ENCODE data around the gene ST8SIA6. TPM values are rescaled to one million over a fixed set of nuclear protein-coding genes. Genes with fewer than 3 reads are reported as not detected.
"Not testable (repeated sequence)": the region's sequence is repeated elsewhere in the genome, so short reads cannot be mapped to it uniquely, and the experiment has no call there.

The ST8SIA6 gene
- polyA plus RNA-seq, 1 donor: 1.7 TPM

DNA sequence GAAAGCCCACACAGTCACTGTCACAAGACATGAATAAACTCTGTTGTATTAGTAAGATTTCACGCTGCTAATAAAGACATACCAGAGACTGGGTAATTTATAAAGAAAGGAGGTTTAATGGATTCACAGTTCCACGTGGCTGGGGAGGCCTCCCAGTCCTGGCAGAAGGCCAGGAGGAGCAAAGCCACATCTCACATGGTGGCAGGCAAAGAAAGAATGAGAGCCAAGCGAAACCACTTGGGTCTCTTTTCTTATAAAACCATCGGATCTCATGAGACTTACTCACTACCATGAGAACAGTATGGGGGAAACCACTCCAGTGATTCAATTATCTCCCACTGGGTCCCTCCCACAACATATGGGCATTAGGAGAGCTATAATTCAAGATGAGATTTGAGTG is 110.2 kb downstream of the ST8SIA6 start:
- no peak for DNase-seq

GRCh38 chr10:17343118-17343517 is 111.3 kb downstream of the ST8SIA6 start:
- no peak for DNase-seq

GRCh38 chr10:17340144-17340829 is 114.1 kb downstream of the ST8SIA6 start:
- DNase-seq: no peak

- DNase-seq: no peak
Measured at GRCh38 chr10:17335065-17335464, 119.3 kb downstream of the ST8SIA6 start.

DNA sequence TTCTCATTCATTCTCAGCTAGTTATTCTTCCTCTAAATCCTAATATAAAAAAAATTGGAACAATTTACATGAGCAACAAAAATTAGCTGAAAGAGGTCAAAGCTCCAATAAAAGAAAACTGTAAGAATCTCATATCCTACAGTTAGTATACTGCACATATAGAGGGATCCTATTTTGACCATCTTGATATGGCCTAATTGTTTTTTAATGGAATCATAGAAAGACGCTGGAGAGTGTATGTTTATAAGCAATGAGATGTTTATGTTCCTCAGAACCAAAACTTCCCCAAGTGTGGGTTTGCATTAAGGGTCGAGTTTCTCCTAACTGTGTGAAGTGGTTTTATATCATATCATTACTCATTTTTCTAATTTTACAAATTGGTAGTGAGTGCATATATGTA is 123.9 kb downstream of the ST8SIA6 start:
- no peak for DNase-seq

GRCh38 chr10:17326377-17326776 is 128.0 kb downstream of the ST8SIA6 start:
- no peak for DNase-seq

- not testable (repeated sequence) for DNase-seq
Measured at GRCh38 chr10:17321957-17322356, 132.4 kb downstream of the ST8SIA6 start.

GRCh38 chr10:17316488-17317170 is 137.8 kb downstream of the ST8SIA6 start:
- DNase-seq: no peak

DNA sequence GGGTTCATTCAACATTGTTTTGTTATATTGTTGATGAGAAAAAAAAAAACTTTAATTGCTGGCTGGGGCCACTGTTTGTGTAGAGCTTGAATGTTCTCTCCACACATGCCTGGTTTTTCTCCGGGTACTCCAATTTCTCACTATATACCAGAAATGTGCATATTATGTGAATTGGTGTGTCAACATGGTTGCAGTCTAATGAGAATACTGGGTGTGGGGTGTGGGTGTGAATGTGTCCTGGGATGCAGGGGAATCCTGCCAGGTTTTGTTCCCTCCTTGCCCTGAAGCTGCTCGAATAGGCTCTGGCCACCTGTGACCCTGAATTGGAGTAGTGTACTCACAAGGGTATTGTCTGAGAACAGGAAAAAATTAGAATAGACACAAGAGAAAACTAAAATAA is 145.0 kb downstream of the ST8SIA6 start:
- DNase-seq: no peak

DNA sequence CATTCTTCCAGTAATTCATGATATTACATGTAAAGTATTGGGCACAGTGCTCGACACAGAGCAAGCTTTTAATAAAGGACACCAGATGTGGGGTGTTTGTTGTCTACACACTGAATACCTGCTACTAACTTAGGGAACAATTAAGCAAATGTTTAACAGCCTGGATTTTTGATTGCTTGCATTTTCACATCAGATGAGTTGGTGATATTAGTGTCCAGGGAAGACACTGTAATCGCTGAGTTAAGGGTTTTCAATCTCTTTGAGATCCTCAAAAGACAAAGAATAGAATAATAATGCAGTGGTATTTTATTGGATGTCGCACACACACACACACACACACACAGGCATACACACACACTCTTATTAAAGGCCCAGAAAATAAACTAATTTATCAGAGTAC is 147.3 kb downstream of the ST8SIA6 start:
- DNase-seq: no peak

- no peak for DNase-seq
Measured at GRCh38 chr10:17292375-17292774, 162.0 kb downstream of the ST8SIA6 start.

DNA sequence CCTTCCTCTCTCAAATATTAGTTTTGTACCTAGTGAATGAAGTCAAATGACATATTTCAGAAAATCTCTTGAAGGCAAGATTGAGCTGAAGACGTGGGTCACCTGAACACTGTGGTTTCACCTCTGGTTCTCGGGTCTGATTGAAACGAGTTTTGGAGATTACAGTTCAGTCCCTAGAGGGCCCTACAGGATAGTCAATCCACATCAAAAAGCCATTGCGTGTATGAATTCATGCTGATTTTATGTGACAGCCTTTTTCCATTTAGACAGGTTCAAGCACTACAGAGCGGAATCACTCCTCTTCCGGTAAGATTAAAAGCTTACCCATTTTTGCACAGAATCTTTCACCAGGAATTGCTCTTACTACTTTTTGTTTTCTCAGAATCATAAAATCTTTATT is 164.2 kb downstream of the ST8SIA6 start:
- DNase-seq: no peak

DNA sequence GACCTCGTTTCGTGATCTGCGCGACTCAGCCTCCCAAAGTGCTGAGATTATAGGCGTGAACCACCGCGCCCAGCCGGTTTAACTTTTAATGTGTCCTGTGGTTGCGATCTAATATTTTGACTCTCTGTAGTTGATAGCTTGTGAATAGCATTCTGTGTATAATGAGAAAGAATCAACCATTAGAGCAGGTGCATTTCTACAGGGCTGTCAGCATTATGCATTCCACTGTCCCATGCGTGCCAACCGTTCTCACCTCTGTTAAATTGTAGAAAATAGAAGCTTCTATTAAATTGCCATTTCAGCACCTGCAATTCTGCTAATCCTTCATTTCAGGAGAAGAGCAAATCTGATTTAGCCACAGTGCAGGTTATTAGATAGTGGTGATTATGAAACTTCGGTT is 164.6 kb downstream of the ST8SIA6 start:
- no peak for DNase-seq

DNA sequence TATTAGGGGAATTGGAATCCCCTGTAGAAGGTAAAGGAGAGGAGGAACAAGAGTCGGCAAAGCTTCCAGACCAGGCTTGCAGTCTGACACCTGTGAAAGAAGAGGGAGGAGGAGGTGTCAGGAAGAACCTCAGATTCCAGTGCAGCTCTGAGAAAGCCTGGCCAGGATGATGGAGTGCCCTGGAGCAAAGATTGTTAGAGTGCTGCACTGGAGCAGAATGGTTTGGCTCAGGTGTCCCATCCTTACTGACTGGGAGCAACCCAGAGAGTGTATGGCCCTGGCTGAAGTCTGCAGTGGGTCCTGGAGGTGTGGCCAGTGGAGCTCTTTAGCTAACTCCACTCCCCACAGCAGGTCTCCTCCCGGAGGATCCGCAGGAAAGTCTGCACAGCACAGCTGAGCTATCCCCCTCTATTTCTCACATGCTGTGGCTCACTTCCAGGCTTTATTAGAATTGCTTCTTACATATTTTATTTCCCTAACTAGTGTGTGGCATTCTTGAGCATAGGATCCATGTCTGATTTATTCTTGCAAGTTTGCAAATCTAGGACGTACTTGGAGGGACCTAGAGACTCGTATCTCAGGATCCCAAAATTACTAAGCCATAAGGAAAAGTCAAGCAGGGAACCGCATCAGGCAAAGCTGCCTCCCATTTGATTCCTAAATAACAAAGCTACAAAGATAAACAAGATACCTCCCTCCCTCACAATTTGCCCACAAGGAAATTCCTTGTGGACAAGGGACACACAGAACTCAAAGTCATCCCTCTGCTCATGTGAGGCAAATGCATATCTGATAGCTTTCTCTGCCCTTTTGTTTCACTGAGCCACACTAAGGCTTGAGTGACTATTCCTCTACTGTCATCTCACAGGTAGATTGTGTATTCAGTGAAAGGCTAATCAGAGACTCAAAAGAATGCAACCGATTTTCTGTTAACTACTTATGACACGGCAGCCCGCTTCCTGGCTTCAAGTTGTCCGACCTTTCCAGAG is 167.5 kb downstream of the ST8SIA6 start:
- no peak for DNase-seq

- DNase-seq: no peak
Measured at GRCh38 chr10:17282311-17282710, 172.1 kb downstream of the ST8SIA6 start.

GRCh38 chr10:17278607-17279240 is 175.7 kb downstream of the ST8SIA6 start:
- no peak for DNase-seq

DNA sequence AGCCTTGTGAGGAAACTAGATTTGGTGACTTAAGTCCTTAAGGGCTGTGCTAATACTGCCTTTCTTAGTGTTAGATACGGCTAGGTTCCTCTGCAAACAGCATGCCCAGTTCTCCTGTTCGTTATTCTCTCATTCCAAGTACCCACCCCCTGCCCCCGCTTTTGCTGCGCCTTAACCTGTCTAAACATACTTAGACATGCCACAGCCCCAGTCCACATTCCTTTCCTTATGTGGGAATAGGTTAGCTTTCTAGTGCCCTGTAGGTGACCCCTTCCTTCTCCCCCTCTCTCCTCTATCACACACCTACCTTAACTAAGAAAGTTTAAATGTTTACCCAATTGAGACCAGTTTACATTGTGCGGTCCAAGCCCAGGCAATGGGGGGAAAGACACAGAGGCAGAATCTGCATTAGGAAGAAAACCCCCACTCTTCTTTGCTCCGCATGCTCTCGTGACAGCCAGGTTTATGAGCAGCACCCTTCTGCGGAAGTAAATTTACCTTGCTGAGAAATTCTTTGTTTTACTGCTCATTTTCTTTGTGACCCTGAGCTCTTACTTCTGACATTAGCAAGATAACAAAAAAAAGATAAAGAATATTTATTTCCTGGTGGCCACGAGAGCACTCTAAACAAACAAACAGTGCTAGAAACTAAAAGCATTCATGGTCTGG is 177.5 kb downstream of the ST8SIA6 start:
- DNase-seq: no peak

- DNase-seq: no peak
Measured at GRCh38 chr10:17273403-17273802, 181.0 kb downstream of the ST8SIA6 start.

DNA sequence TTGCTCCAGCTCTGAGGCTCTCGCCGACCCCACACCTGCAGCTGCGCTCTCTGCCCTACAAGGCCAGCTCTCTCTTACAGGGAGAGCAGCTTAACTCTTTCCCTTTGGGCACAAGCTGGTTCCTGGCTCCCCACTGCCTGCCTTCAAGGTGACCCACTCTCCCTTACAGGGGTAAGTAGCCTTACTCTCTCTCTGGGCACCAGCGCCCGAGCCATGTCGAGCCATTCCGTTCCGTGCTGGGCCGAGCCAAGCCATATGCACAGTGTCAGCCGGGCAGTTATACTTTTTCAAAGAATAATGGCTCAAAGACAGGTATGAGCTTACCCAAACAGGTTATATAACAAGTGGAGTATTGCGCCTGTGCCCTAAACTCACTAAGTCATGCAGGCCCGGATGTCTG is 181.7 kb downstream of the ST8SIA6 start:
- DNase-seq: no peak
